Endothelial cell of umbilical vein (primary cell): Measurements from ENCODE around the gene SELP. TPM values are rescaled to one million over a fixed set of nuclear protein-coding genes. Genes with fewer than 3 reads are reported as not detected.

Experiments
- BruUV-seq: library from RNA; stranded (reverse); fragments of 400-500 nt; replicated peaks from 2 replicates; lab custom pipeline; 2021; lab: Mats Ljungman, UMichigan
- CTCF ChIA-PET: fragments of 300-600, 350-600 bp; sonication (Branson Sonifier 250); formaldehyde crosslinking; loops from one replicate; lab custom pipeline; 2021; ENCODE audit warnings: antibody characterized with exemption, inconsistent platforms; lab: Charles Lee
- POLR2A ChIA-PET: fragments of 300-600, 350-600 bp; sonication (Branson Sonifier 250); formaldehyde crosslinking; loops from one replicate; lab custom pipeline; 2021; ENCODE audit warnings: antibody characterized with exemption, inconsistent platforms; lab: Charles Lee
- DNase-seq: peaks from one replicate; pipeline ENCODE4 v3.0.0-alpha.2; 2011; ENCODE audit warnings: low read depth, low spot score
- FAIRE-seq: peaks from 2 replicates; lab custom pipeline; 2011; peaks lifted over from hg19 to GRCh38; lab: Jason Lieb, UNC
- H2AFZ ChIP-seq: 2 replicates; pipeline ENCODE4 v1.6.0; 2012; ENCODE audit warnings: low read depth, low read length, control low read depth, inconsistent platforms
- H3K27ac ChIP-seq: 2 replicates; pipeline ENCODE4 v1.5.1; 2011; ENCODE audit warnings: low read depth, mild to moderate bottlenecking, control low read depth, low read length, moderate library complexity; ENCODE audit not compliant: insufficient read depth
- H3K27me3 ChIP-seq, 2 experiments: 2 replicates each; pipeline versions ENCODE4 v1.6.0 to v1.6.1; 2011; ENCODE audit warnings: low read length in 2 of 2, mixed read lengths in 1 of 2; ENCODE audit not compliant: control insufficient read depth in 2 of 2, insufficient read depth in 2 of 2
- H3K36me3 ChIP-seq, 2 experiments: 2 replicates in 1 of 2; 3 replicates in 1 of 2; pipeline ENCODE4 v1.5.1; 2011; ENCODE audit warnings: low read length in 2 of 2, mild to moderate bottlenecking in 1 of 2, moderate library complexity in 1 of 2; ENCODE audit not compliant: control insufficient read depth in 2 of 2, insufficient read depth in 2 of 2; ENCODE audit errors: extremely low read depth in 1 of 2
- H3K4me1 ChIP-seq: 3 replicates; pipeline ENCODE4 v1.5.1; 2011; ENCODE audit warnings: mild to moderate bottlenecking, low read length; ENCODE audit not compliant: control insufficient read depth, insufficient read depth; ENCODE audit errors: extremely low read depth
- H3K4me2 ChIP-seq: 2 replicates; pipeline ENCODE4 v1.6.1; 2011; ENCODE audit warnings: low read length, control low read depth, mixed read lengths; ENCODE audit not compliant: insufficient read depth
- H3K4me3 ChIP-seq, 3 experiments: fragments of 200-600 bp in 1 of 3; sonication (generic), shearing (Covaris generic) in 1 of 3; replicated peaks in 1 of 3; 2 replicates each; pipeline ENCODE4 v1.5.1; 2011 to 2016; ENCODE audit warnings: control low read depth in 3 of 3, low read length in 3 of 3, mild to moderate bottlenecking in 2 of 3, inconsistent platforms in 1 of 3, low read depth in 1 of 3, moderate library complexity in 1 of 3; ENCODE audit not compliant: insufficient read depth in 1 of 3
- H3K79me2 ChIP-seq: 2 replicates; pipeline ENCODE4 v1.6.0; 2012; ENCODE audit warnings: low read length, inconsistent platforms; ENCODE audit not compliant: control insufficient read depth, insufficient read depth
- H3K9ac ChIP-seq: replicated peaks from 2 replicates; pipeline ENCODE3; 2011; ENCODE audit warnings: low read length, control low read depth; ENCODE audit not compliant: insufficient read depth; ENCODE audit errors: extremely low read depth
- H3K9me1 ChIP-seq: replicated peaks from 3 replicates; pipeline ENCODE4 v1.6.0; 2011; ENCODE audit warnings: mild to moderate bottlenecking, low read length; ENCODE audit not compliant: control insufficient read depth, insufficient read depth; ENCODE audit errors: extremely low read depth
- H3K9me3 ChIP-seq: replicated peaks from 2 replicates; pipeline ENCODE4 v1.5.1; 2012; ENCODE audit warnings: low read length, inconsistent platforms; ENCODE audit not compliant: control insufficient read depth, insufficient read depth
- H4K20me1 ChIP-seq: replicated peaks from 2 replicates; pipeline ENCODE3; 2011; ENCODE audit warnings: mild to moderate bottlenecking, low read length; ENCODE audit not compliant: control insufficient read depth, insufficient read depth; ENCODE audit errors: extremely low read depth
- EZH2 ChIP-seq: IDR thresholded peaks from 2 replicates; pipeline ENCODE4 v1.6.1; 2012; ENCODE audit warnings: borderline replicate concordance, low read depth, mild to moderate bottlenecking, moderate library complexity, low read length, inconsistent platforms; ENCODE audit not compliant: severe bottlenecking
- FOS ChIP-seq: IDR thresholded peaks from 2 replicates; pipeline ENCODE4 v1.6.1; 2011; ENCODE audit warnings: mild to moderate bottlenecking, low read length, moderate library complexity, borderline replicate concordance; ENCODE audit not compliant: insufficient read depth
- MAX ChIP-seq: IDR thresholded peaks from 2 replicates; pipeline ENCODE4 v1.6.1; 2011; ENCODE audit not compliant: insufficient read depth, insufficient read length
- MYC ChIP-seq: IDR thresholded peaks from one replicate; pipeline ENCODE4 v1.6.1; 2011; ENCODE audit warnings: mild to moderate bottlenecking, low read depth, low read length
- POLR2A ChIP-seq: IDR thresholded peaks from 2 replicates; pipeline ENCODE4 v1.6.1; 2012; ENCODE audit warnings: low read depth, mild to moderate bottlenecking, control low read depth, low read length
- dilution Hi-C: fragments of 300-500 bp; cut with MboI; formaldehyde crosslinking; loops from one replicate; pipeline ENCODE4 v1.15.0; 2019; ENCODE audit warnings: low sequenced_read_pairs; ENCODE audit not compliant: extremely low pct_ligation_motif_present
- intact Hi-C: fragments of 100-400 bp; cut with micrococcal nuclease; formaldehyde crosslinking; loops from one replicate; pipeline ENCODE4 v1.10.0; 2022
- polyA plus RNA-seq, 4 experiments: library from polyadenylated mRNA; depleted of rRNA in 3 of 4; stranded (reverse) in 3 of 4; unstranded in 1 of 4; fragments of >200 nt; gene quantifications; 2 replicates each; pipeline versions ENCODE4 v1.2.1 to v1.2.3, GENCODE V29; 2011 to 2012; ENCODE audit warnings: missing spikeins in 1 of 4
- total RNA-seq: library from RNA; stranded (reverse); gene quantifications from 2 replicates; pipeline ENCODE4 v1.2.3, GENCODE V29; 2021
- TF ChIP-seq, protein P1 (sequence below), 2 donors: IDR thresholded peaks; 1 replicate in 1 of 2; 2 replicates in 1 of 2; pipeline ENCODE4 v1.5.1; 2011; ENCODE audit warnings: low read length in 2 of 2, mild to moderate bottlenecking in 2 of 2, moderate library complexity in 2 of 2, control low read depth in 1 of 2, inconsistent platforms in 1 of 2, low read depth in 1 of 2; ENCODE audit not compliant: insufficient read depth in 1 of 2; ENCODE audit errors: extremely low read depth in 1 of 2

SELP gene
- total and polyA plus RNA-seq, 2 donors (not counting 3 experiments of a cell fraction or from before 2014, with no cell fraction given): 1.3 to 1.6 TPM

DNA sequence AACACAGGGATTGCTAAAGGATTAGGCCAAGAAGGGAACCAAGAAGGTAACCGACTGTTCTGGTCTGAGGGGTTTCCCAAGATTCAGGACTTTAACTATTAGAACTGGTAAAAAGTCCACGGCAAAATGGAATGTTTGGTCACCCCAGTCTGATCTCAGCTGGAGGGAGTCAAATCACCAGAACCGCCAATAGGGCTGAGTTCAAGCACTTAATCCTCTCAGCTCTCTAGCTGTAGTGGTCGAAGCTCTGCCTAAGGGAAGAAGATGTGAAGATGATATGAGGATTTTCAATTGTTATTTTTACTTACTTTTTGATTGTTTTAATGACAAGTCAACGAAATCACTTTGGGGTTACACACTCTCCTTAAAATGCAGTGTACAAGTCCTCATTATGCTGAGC, 72.8 kb downstream of the SELP start:
- Histone ChIP-seq H3K9me3 (no peaks in the 10 kb centered on the region), H3K4me1 (no peaks in the 10 kb centered on the region), H4K20me1 (no peaks in the 10 kb centered on the region), H3K36me3 (no peaks in the 10 kb centered on the region), H3K79me2 (no peaks in the 10 kb centered on the region), H3K9me1 (no peaks in the 10 kb centered on the region), H3K27ac (no peak overlapping the region), H3K9ac (no peak overlapping the region), H3K4me3 (no peak overlapping the region), H2AFZ (no peak overlapping the region), H3K4me2 (no peak overlapping the region), H3K27me3 (no peaks in the 10 kb centered on the region)
- BruUV-seq: no TSS peak
- TF ChIP-seq FOS (no peak), POLR2A (no peak), MYC (no peak), MAX (no peak), EZH2 (no peak)
- TF ChIP-seq, protein P1, sequence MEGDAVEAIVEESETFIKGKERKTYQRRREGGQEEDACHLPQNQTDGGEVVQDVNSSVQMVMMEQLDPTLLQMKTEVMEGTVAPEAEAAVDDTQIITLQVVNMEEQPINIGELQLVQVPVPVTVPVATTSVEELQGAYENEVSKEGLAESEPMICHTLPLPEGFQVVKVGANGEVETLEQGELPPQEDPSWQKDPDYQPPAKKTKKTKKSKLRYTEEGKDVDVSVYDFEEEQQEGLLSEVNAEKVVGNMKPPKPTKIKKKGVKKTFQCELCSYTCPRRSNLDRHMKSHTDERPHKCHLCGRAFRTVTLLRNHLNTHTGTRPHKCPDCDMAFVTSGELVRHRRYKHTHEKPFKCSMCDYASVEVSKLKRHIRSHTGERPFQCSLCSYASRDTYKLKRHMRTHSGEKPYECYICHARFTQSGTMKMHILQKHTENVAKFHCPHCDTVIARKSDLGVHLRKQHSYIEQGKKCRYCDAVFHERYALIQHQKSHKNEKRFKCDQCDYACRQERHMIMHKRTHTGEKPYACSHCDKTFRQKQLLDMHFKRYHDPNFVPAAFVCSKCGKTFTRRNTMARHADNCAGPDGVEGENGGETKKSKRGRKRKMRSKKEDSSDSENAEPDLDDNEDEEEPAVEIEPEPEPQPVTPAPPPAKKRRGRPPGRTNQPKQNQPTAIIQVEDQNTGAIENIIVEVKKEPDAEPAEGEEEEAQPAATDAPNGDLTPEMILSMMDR (IDR thresholded peaks at IDR 0.05; ENCODE audit: extremely low read depth in 1 of 2, insufficient read depth in 1 of 2, low read depth in 1 of 2, low read length in 2 of 2): no peak
- CTCF ChIA-PET: interaction anchor here (0.8 to 2.1 kb wide), 6 partner anchors 10 to 954 kb away, joined by 3 to 8 read pairs (median 4); no protein-coding TSS in a partner anchor
- DNase-seq (no peak), FAIRE-seq (no peak)
- dilution Hi-C loops: no loop called here
- intact Hi-C loops: no loop called here
- POLR2A ChIA-PET: no interaction called here

GRCh38 chr1:169550294-169550693, 79.6 kb downstream of the SELP start:
- POLR2A ChIA-PET: no interaction called here
- Histone ChIP-seq H3K27me3 (no peaks in the 10 kb centered on the region), H2AFZ (no peak overlapping the region), H4K20me1 (no peaks in the 10 kb centered on the region), H3K4me1 (no peaks in the 10 kb centered on the region), H3K9me3 (no peaks in the 10 kb centered on the region), H3K27ac (no peak overlapping the region), H3K4me3 (no peak overlapping the region), H3K4me2 (no peak overlapping the region), H3K9ac (no peak overlapping the region), H3K79me2 (no peaks in the 10 kb centered on the region), H3K9me1 (no peaks in the 10 kb centered on the region), H3K36me3 (no peaks in the 10 kb centered on the region)
- TF ChIP-seq, protein P1 (IDR thresholded peaks at IDR 0.05; ENCODE audit: extremely low read depth in 1 of 2, insufficient read depth in 1 of 2, low read depth in 1 of 2, low read length in 2 of 2): peak; percentile 35 to 42
- no peak for TF ChIP-seq MAX
- CTCF ChIA-PET: interaction anchor here (3.6 to 5.1 kb wide), 3 partner anchors 162 to 947 kb away, joined by 17 to 40 read pairs (median 36); no protein-coding TSS in a partner anchor
- BruUV-seq: no TSS peak
- intact Hi-C loops: loop anchor here (1.0 kb wide), 3 partner anchors 51 to 259 kb away; partner anchors contain the start of gene SELL
- FAIRE-seq (peak; percentile 82), DNase-seq (peak; percentile 58)
- dilution Hi-C loops: no loop called here
